CD14-positive monocyte (primary cell): ENCODE data around the gene SMPD3. TPM values are rescaled to one million over a fixed set of nuclear protein-coding genes. Genes with fewer than 3 reads are reported as not detected.
A peak's percentile ranks its signal among the peaks of the same experiment; 100 is the strongest.

Experiments used
- DNase-seq, 3 donors: peaks; one replicate each; pipeline ENCODE4 v3.0.0-alpha.2; 2011 to 2022
- H2AFZ ChIP-seq: 2 replicates; pipeline ENCODE4 v1.6.0; 2012; ENCODE audit warnings: mild to moderate bottlenecking, low read depth, low read length, inconsistent platforms; ENCODE audit not compliant: insufficient read depth, poor library complexity, severe bottlenecking
- H3K27ac ChIP-seq, 2 donors: 1 replicate in 1 of 2; 2 replicates in 1 of 2; pipeline ENCODE4 v1.5.1; 2012 to 2013; ENCODE audit warnings: low read length in 2 of 2, control low read depth in 1 of 2, inconsistent platforms in 1 of 2, low read depth in 1 of 2, mild to moderate bottlenecking in 1 of 2
- H3K27me3 ChIP-seq, 2 donors: one replicate each; pipeline versions ENCODE4 v1.6.0 to v1.6.1; 2011 to 2013; ENCODE audit warnings: low read length in 2 of 2; ENCODE audit not compliant: control insufficient read depth in 2 of 2, insufficient read depth in 2 of 2
- H3K36me3 ChIP-seq, 2 donors: replicated peaks in 1 of 2; 1 replicate in 1 of 2; 2 replicates in 1 of 2; pipeline versions ENCODE4 v1.5.1 to v1.6.1; 2012 to 2013; ENCODE audit warnings: low read length in 2 of 2, control low read depth in 1 of 2, inconsistent platforms in 1 of 2, mild to moderate bottlenecking in 1 of 2; ENCODE audit not compliant: insufficient read depth in 2 of 2, control insufficient read depth in 1 of 2
- H3K4me1 ChIP-seq, 2 donors: 1 replicate in 1 of 2; 2 replicates in 1 of 2; pipeline versions ENCODE4 v1.5.1 to v1.6.1; 2012 to 2013; ENCODE audit warnings: low read length in 2 of 2, control low read depth in 1 of 2, inconsistent platforms in 1 of 2, mild to moderate bottlenecking in 1 of 2, moderate library complexity in 1 of 2; ENCODE audit not compliant: insufficient read depth in 2 of 2, control insufficient read depth in 1 of 2
- H3K4me2 ChIP-seq: replicated peaks from 2 replicates; pipeline ENCODE3; 2012; ENCODE audit warnings: low read length, moderate library complexity, mild to moderate bottlenecking; ENCODE audit not compliant: poor library complexity, severe bottlenecking; ENCODE audit errors: extremely low read depth
- H3K4me3 ChIP-seq, 3 experiments: fragments of 200-600 bp in 1 of 3; sonication (generic) in 1 of 3; replicated peaks in 1 of 3; 1 replicate in 2 of 3; 2 replicates in 1 of 3; pipeline ENCODE4 v1.5.1; 2011 to 2013; ENCODE audit warnings: low read length in 3 of 3, mild to moderate bottlenecking in 3 of 3, control low read depth in 2 of 3, low read depth in 2 of 3, inconsistent platforms in 1 of 3, moderate library complexity in 1 of 3
- H3K79me2 ChIP-seq: 2 replicates; pipeline ENCODE4 v1.6.0; 2012; ENCODE audit warnings: mild to moderate bottlenecking, control low read depth, inconsistent platforms, low read length, moderate library complexity; ENCODE audit not compliant: insufficient read depth
- H3K9ac ChIP-seq: 2 replicates; pipeline ENCODE4 v1.6.0; 2017; ENCODE audit warnings: low read length, mild to moderate bottlenecking; ENCODE audit not compliant: insufficient read depth, poor library complexity, severe bottlenecking
- H3K9me3 ChIP-seq, 2 donors: replicated peaks in 1 of 2; 1 replicate in 1 of 2; 2 replicates in 1 of 2; pipeline versions ENCODE4 v1.5.1 to v1.6.1; 2012 to 2013; ENCODE audit warnings: low read length in 2 of 2, control low read depth in 1 of 2; ENCODE audit not compliant: control insufficient read depth in 1 of 2, insufficient read depth in 1 of 2
- H4K20me1 ChIP-seq: 2 replicates; pipeline ENCODE4 v1.6.0; 2012; ENCODE audit warnings: mild to moderate bottlenecking, low read length, control low read depth, moderate library complexity; ENCODE audit not compliant: insufficient read depth
- H3K27ac Mint-ChIP-seq, 7 donors: one replicate each; pipeline ENCODE4 v1.8.0; 2020; ENCODE audit warnings: mild to moderate bottlenecking in 7 of 7, mixed read lengths in 7 of 7, moderate library complexity in 6 of 7, inconsistent platforms in 2 of 7
- H3K27me3 Mint-ChIP-seq, 3 donors: one replicate each; pipeline ENCODE4 v1.8.0; 2021 to 2022; ENCODE audit warnings: low read depth in 3 of 3, mild to moderate bottlenecking in 3 of 3, mixed read lengths in 3 of 3, moderate library complexity in 3 of 3, inconsistent platforms in 1 of 3
- H3K36me3 Mint-ChIP-seq, 2 donors: one replicate each; pipeline ENCODE4 v1.8.0; 2020; ENCODE audit warnings: mixed read lengths in 2 of 2, inconsistent platforms in 1 of 2, mild to moderate bottlenecking in 1 of 2
- H3K4me1 Mint-ChIP-seq: one replicate; pipeline ENCODE4 v1.8.0; 2020; ENCODE audit warnings: mild to moderate bottlenecking, mixed read lengths
- H3K4me3 Mint-ChIP-seq, 2 donors: one replicate each; pipeline ENCODE4 v1.8.0; 2020; ENCODE audit warnings: mild to moderate bottlenecking in 2 of 2, mixed read lengths in 2 of 2, moderate library complexity in 1 of 2
- H3K9me3 Mint-ChIP-seq, 7 donors: one replicate each; pipeline ENCODE4 v1.8.0; 2020 to 2022; ENCODE audit warnings: mixed read lengths in 7 of 7, mild to moderate bottlenecking in 6 of 7, moderate library complexity in 6 of 7, inconsistent platforms in 2 of 7
- WGBS: methylation state at CpG from one replicate; pipeline ENCODE4 v1.1.5; 2013; ENCODE audit warnings: missing lambda C conversion rate; ENCODE audit not compliant: insufficient coverage; 5-methylcytosine and 5-hydroxymethylcytosine counted together
- intact Hi-C, 2 donors: fragments of 100-400 bp; cut with micrococcal nuclease; formaldehyde crosslinking; loops; one replicate each; pipeline versions ENCODE4 v1.15.0 to v1.15.1; 2023
- polyA plus RNA-seq, 3 donors: library from polyadenylated mRNA; depleted of rRNA in 1 of 3; unstranded in 2 of 3; stranded (reverse) in 1 of 3; fragments of 300-500 nt in 2 of 3; fragments of >200 nt in 1 of 3; fragmentation: Illumina TruSeq in 2 of 3; gene quantifications; 1 replicate in 2 of 3; 2 replicates in 1 of 3; pipeline ENCODE4 v1.2.3, GENCODE V29; 2012 to 2021
- TF ChIP-seq, protein P1 (sequence below): fragments of 200-600 bp; IDR thresholded peaks from one replicate; pipeline ENCODE4 v1.8.0; 2022; ENCODE audit warnings: antibody characterized with exemption, mild to moderate bottlenecking

The SMPD3 gene
- polyA plus RNA-seq, 3 donors = 0.40 to 1.1 (median 0.51) TPM

GRCh38 chr16:68475071-68475470, 26.8 kb upstream of the SMPD3 start:
- TF ChIP-seq, protein P1, sequence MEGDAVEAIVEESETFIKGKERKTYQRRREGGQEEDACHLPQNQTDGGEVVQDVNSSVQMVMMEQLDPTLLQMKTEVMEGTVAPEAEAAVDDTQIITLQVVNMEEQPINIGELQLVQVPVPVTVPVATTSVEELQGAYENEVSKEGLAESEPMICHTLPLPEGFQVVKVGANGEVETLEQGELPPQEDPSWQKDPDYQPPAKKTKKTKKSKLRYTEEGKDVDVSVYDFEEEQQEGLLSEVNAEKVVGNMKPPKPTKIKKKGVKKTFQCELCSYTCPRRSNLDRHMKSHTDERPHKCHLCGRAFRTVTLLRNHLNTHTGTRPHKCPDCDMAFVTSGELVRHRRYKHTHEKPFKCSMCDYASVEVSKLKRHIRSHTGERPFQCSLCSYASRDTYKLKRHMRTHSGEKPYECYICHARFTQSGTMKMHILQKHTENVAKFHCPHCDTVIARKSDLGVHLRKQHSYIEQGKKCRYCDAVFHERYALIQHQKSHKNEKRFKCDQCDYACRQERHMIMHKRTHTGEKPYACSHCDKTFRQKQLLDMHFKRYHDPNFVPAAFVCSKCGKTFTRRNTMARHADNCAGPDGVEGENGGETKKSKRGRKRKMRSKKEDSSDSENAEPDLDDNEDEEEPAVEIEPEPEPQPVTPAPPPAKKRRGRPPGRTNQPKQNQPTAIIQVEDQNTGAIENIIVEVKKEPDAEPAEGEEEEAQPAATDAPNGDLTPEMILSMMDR = no peak
- intact Hi-C loops = no loop called here
- peaks cover 66 to 69% of the 10 kb centered on the region in 2 donors for H3K4me1 ChIP-seq
- no peaks in the 10 kb centered on the region for H3K36me3 ChIP-seq
- no peak overlapping the region for H3K27ac Mint-ChIP-seq
- H3K9ac ChIP-seq = no peak overlapping the region
- H4K20me1 ChIP-seq = no peaks in the 10 kb centered on the region
- no peaks in the 10 kb centered on the region for H3K27me3 ChIP-seq
- H3K27me3 Mint-ChIP-seq = peaks cover 0 to 2% (median 0%) of the 10 kb centered on the region in 3 donors
- H3K9me3 Mint-ChIP-seq = peaks cover 0 to 2% (median 0%) of the 10 kb centered on the region in 7 donors
- DNase-seq = no peak
- WGBS = 100% methylated on average over 2 of the region's 4 CpGs
- H3K4me3 Mint-ChIP-seq = no peak overlapping the region
- peaks cover 0 to 2% of the 10 kb centered on the region in 2 donors for H3K36me3 Mint-ChIP-seq
- no peaks in the 10 kb centered on the region for H3K9me3 ChIP-seq
- no peak overlapping the region for H3K27ac ChIP-seq
- H2AFZ ChIP-seq = no peak overlapping the region
- H3K4me3 ChIP-seq = no peak overlapping the region
- H3K79me2 ChIP-seq = no peaks in the 10 kb centered on the region
- no peak overlapping the region for H3K4me2 ChIP-seq
- peaks cover 58% of the 10 kb centered on the region for H3K4me1 Mint-ChIP-seq

DNA sequence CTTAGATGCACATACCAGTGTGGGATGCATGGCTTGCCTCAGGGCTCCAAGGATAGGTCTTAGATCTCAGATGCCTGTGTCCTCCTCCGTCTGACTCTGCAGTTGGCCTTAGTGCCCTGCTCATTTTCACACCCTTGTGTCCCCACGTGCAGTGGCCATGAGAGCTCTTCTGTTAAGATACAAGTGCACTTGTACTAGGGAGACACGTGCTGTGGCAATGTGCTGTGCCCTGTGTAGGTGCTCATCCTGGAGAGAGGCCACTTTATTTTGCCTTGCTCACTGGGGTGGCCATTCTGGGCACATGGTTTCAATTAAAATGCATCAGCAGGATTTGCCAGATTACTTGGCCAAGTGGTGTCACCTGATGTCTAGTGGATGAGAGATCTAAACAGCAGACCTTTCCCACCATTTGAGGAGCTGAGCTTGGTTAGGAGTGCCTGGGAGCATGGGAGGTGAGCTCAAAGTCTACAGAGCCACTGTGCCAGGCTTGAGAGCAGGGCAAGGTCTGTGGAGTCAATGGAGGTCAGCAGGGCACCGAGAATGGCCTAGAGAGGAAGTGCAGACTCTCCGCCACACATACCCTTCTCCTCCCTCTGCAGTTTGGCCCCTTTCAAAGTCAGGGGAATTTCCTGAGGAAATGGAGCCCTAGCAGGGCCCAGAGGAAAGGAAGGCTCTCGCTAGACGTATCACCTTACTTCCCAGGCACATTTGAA, 25.2 kb upstream of the SMPD3 start:
- no peak overlapping the region for H3K9ac ChIP-seq
- peak overlapping the region in 1 of 3 experiments; percentile 35 for H3K4me3 ChIP-seq
- peaks cover 0 to 2% (median 0%) of the 10 kb centered on the region in 7 donors for H3K9me3 Mint-ChIP-seq
- peak; percentile 43 to 83 (median 52) for DNase-seq
- H3K36me3 Mint-ChIP-seq = peaks cover 0 to 2% of the 10 kb centered on the region in 2 donors
- no peaks in the 10 kb centered on the region for H4K20me1 ChIP-seq
- H3K4me1 ChIP-seq = peaks cover 66 to 67% of the 10 kb centered on the region in 2 donors
- no peaks in the 10 kb centered on the region for H3K27me3 ChIP-seq
- H3K36me3 ChIP-seq = no peaks in the 10 kb centered on the region
- peaks cover 55% of the 10 kb centered on the region for H3K4me1 Mint-ChIP-seq
- H3K27ac Mint-ChIP-seq = peak overlapping the region; percentile 62 to 87 (median 78)
- 97% methylated on average over 3 of the region's 7 CpGs for WGBS
- no peaks in the 10 kb centered on the region for H3K79me2 ChIP-seq
- TF ChIP-seq, protein P1 = no peak
- H3K4me2 ChIP-seq = peak overlapping the region; percentile 28
- peak overlapping the region; percentile 30 for H2AFZ ChIP-seq
- peaks cover 0 to 2% (median 0%) of the 10 kb centered on the region in 3 donors for H3K27me3 Mint-ChIP-seq
- peak overlapping the region; percentile 54 to 71 for H3K27ac ChIP-seq
- intact Hi-C loops = no loop called here
- peak overlapping the region; percentile 24 to 39 for H3K4me3 Mint-ChIP-seq
- no peaks in the 10 kb centered on the region for H3K9me3 ChIP-seq
